Activated CD8-positive, alpha-beta T cell treated with anti-CD3 and anti-CD28 coated beads for 36 hours (primary cell): ENCODE data around the gene VPS16. TPM values are rescaled to one million over a fixed set of nuclear protein-coding genes. Genes with fewer than 3 reads are reported as not detected.
"Not testable (repeated sequence)": the region's sequence is repeated elsewhere in the genome, so short reads cannot be mapped to it uniquely, and the experiment has no call there.

Source experiments
- ATAC-seq: fragments of 200-7000 bp; cut with Tn5 transposase; one replicate; pipeline ENCODE4 v1.10.0; 2021; ENCODE audit warnings: mild to moderate bottlenecking, moderate library complexity
- CTCF ChIA-PET: fragments of 350-600 bp; sonication (Branson Sonifier 250); formaldehyde crosslinking; loops from one replicate; lab custom pipeline; 2021; ENCODE audit warnings: antibody characterized with exemption; lab: Charles Lee
- POLR2A ChIA-PET: fragments of 350-600 bp; sonication (Branson Sonifier 250); formaldehyde crosslinking; loops from one replicate; lab custom pipeline; 2021; ENCODE audit warnings: antibody characterized with exemption; lab: Charles Lee
- DNase-seq: peaks from one replicate; pipeline ENCODE4 v3.0.0-alpha.2; 2020
- H3K27ac Mint-ChIP-seq: one replicate; pipeline ENCODE4 v1.8.0; 2021; ENCODE audit warnings: mild to moderate bottlenecking, mixed read lengths
- H3K27me3 Mint-ChIP-seq: one replicate; pipeline ENCODE4 v1.8.0; 2021; ENCODE audit warnings: mixed read lengths
- H3K36me3 Mint-ChIP-seq: one replicate; pipeline ENCODE4 v1.8.0; 2021; ENCODE audit warnings: low read depth, mixed read lengths
- H3K4me1 Mint-ChIP-seq: one replicate; pipeline ENCODE4 v1.8.0; 2021; ENCODE audit warnings: low read depth, mixed read lengths
- H3K4me3 Mint-ChIP-seq: one replicate; pipeline ENCODE4 v1.8.0; 2021; ENCODE audit warnings: mild to moderate bottlenecking, moderate library complexity, mixed read lengths
- H3K9me3 Mint-ChIP-seq: one replicate; pipeline ENCODE4 v1.8.0; 2021; ENCODE audit warnings: mixed read lengths
- CTCF ChIP-seq: fragments of 200-600 bp; IDR thresholded peaks from one replicate; pipeline ENCODE4 v1.8.0; 2022; ENCODE audit warnings: antibody characterized with exemption, mild to moderate bottlenecking
- intact Hi-C: fragments of 100-400 bp; cut with micrococcal nuclease; formaldehyde crosslinking; loops from one replicate; pipeline ENCODE4 v1.10.0; 2022
- total RNA-seq, 2 experiments: library from RNA; stranded (reverse); gene quantifications; one replicate each; pipeline ENCODE4 v1.2.3, GENCODE V29; 2021

VPS16 gene
- total RNA-seq, 2 experiments from 2014 or later, result 34.5 to 38.7 TPM

GRCh38 chr20:2891343-2891742 lies 50.8 kb downstream of the VPS16 start:
- no peak for ATAC-seq
- no peak for DNase-seq
- POLR2A ChIA-PET, result interaction anchor here (1.9 kb wide), 1 partner anchor 13 kb away, joined by 5 read pairs; no protein-coding TSS in a partner anchor
- no peak for TF ChIP-seq CTCF
- Mint-ChIP-seq H3K36me3 (peaks cover 17% of the 10 kb centered on the region), H3K4me3 (no peak overlapping the region), H3K9me3 (peaks cover 5% of the 10 kb centered on the region), H3K27me3 (no peaks in the 10 kb centered on the region), H3K4me1 (peaks cover 42% of the 10 kb centered on the region), H3K27ac (peak overlapping the region; percentile 49)
- CTCF ChIA-PET, result no interaction called here
- intact Hi-C loops, result no loop called here

GRCh38 chr20:2892376-2892775 lies 51.8 kb downstream of the VPS16 start:
- intact Hi-C loops, result no loop called here
- Mint-ChIP-seq H3K36me3 (peaks cover 25% of the 10 kb centered on the region), H3K27ac (no peak overlapping the region), H3K4me3 (no peak overlapping the region), H3K9me3 (peaks cover 7% of the 10 kb centered on the region), H3K4me1 (peaks cover 44% of the 10 kb centered on the region), H3K27me3 (no peaks in the 10 kb centered on the region)
- no peak for TF ChIP-seq CTCF
- DNase-seq (no peak), ATAC-seq (no peak)
- ChIA-PET POLR2A (interaction anchor here (0.6 to 1.9 kb wide), 2 partner anchors 14 to 52 kb away, joined by 3 to 5 read pairs; no protein-coding TSS in a partner anchor), CTCF (interaction anchor here (1.2 to 1.4 kb wide), 2 partner anchors 16 to 22 kb away, joined by 3 to 4 read pairs; no protein-coding TSS in a partner anchor)

GRCh38 chr20:2894221-2894620 lies 53.7 kb downstream of the VPS16 start:
- Mint-ChIP-seq H3K36me3 (peaks cover 22% of the 10 kb centered on the region), H3K27ac (no peak overlapping the region), H3K27me3 (no peaks in the 10 kb centered on the region), H3K4me3 (no peak overlapping the region), H3K9me3 (peaks cover 7% of the 10 kb centered on the region), H3K4me1 (peaks cover 37% of the 10 kb centered on the region)
- POLR2A ChIA-PET, result no interaction called here
- no peak for TF ChIP-seq CTCF
- no peak for ATAC-seq
- CTCF ChIA-PET, result interaction anchor here (0.6 kb wide), 1 partner anchor 488 kb away, joined by 5 read pairs; no protein-coding TSS in a partner anchor
- no peak for DNase-seq
- intact Hi-C loops, result no loop called here

- H3K27me3 Mint-ChIP-seq, DNase-seq, H3K4me3 Mint-ChIP-seq, CTCF ChIA-PET, H3K27ac Mint-ChIP-seq, H3K9me3 Mint-ChIP-seq, POLR2A ChIA-PET, ATAC-seq, intact Hi-C loops: not testable (repeated sequence)
- Mint-ChIP-seq H3K36me3 (peaks cover 25% of the 10 kb centered on the region), H3K4me1 (peaks cover 39% of the 10 kb centered on the region)
Observed at GRCh38 chr20:2895154-2895553, 54.6 kb downstream of the VPS16 start.

- Mint-ChIP-seq H3K9me3 (peaks cover 7% of the 10 kb centered on the region), H3K4me1 (peaks cover 45% of the 10 kb centered on the region), H3K4me3 (no peak overlapping the region), H3K27ac (peak overlapping the region; percentile 57), H3K36me3 (peaks cover 15% of the 10 kb centered on the region), H3K27me3 (no peaks in the 10 kb centered on the region)
- peak; percentile 72 for DNase-seq
- peak; percentile 95 for ATAC-seq
- TF ChIP-seq CTCF, result no peak
- intact Hi-C loops, result no loop called here
- ChIA-PET POLR2A (interaction anchor here (1.1 kb wide), 1 partner anchor 27 kb away, joined by 3 read pairs; no protein-coding TSS in a partner anchor), CTCF (interaction anchor here (0.7 kb wide), 1 partner anchor 50 kb away, joined by 3 read pairs; no protein-coding TSS in a partner anchor)
Observed at GRCh38 chr20:2899243-2899642, 58.7 kb downstream of the VPS16 start.
